Measurements from ENCODE around the gene XIAP.

XIAP gene

DNA sequence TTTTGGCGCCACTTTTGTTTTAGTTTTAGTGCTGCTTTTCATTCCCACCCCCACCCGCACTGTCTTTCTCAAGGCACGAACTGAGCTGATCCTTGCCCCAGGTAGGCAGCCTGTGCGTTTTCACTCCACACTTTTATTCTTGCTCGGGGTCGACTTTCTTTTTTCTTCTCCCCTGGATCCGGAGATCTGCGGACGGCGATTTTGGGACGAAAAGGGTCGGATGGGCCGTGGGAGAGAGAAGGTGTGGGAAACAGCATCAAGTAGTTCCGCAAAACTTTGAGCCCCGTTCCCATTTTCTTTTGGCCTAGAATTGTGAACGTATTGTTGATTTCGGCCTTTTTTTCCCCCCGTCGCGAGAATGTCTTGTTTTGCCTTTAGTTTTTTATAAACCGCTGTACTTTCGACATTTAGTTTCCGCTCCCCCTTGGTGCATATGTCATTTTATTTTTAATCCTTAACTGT, 102.2 kb downstream of the XIAP start:
- DNase-seq = no peak

- peak; percentile 92 for DNase-seq
Observed at GRCh38 chrX:123962794-123963373, 103.0 kb downstream of the XIAP start.
